Measurements from ENCODE around the gene CPA1.

DNA sequence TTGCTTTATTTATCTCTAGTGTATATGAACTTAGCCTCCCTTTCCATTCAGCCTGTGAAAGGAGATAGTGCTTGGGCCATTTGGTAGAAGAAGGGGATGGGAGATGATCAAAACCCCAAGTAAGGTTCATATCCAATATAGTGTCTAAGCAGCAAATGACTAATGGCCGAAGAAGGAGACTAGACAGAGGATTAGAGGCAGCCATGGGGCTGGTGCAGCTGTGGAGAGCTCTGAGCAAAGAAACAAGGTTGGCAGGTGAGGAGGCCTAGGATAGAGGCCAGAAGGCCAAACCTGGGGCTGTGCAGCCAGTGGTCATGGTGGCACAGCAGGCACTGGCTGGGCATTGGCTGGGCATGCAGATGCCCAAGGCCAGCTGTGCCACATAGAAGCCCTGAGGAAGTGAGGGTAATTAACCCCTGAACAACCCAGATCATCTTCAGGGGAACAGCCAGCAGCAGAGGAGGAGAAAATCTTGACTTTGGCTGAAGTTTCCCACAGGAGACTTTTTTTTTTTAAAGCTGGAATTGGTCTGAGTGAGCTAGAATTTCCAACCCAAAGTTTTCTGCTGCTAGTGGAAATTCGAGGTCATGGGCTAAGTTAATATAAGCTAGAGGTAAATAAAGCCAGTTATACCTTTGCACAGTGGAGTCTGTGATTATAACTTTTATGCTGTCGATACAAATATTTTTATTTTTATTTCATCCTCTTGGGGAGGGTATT, 10.3 kb upstream of the CPA1 start:
- TF ChIP-seq, protein P1, sequence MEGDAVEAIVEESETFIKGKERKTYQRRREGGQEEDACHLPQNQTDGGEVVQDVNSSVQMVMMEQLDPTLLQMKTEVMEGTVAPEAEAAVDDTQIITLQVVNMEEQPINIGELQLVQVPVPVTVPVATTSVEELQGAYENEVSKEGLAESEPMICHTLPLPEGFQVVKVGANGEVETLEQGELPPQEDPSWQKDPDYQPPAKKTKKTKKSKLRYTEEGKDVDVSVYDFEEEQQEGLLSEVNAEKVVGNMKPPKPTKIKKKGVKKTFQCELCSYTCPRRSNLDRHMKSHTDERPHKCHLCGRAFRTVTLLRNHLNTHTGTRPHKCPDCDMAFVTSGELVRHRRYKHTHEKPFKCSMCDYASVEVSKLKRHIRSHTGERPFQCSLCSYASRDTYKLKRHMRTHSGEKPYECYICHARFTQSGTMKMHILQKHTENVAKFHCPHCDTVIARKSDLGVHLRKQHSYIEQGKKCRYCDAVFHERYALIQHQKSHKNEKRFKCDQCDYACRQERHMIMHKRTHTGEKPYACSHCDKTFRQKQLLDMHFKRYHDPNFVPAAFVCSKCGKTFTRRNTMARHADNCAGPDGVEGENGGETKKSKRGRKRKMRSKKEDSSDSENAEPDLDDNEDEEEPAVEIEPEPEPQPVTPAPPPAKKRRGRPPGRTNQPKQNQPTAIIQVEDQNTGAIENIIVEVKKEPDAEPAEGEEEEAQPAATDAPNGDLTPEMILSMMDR (conservative IDR thresholded peaks at IDR 0.05): no peak
- no peak for TF ChIP-seq EZH2 (IDR thresholded peaks at IDR 0.05; ENCODE audit: low read depth)

Data from PC-9 (cell line).